HFF-Myc (cell line): ENCODE measurements around the gene NOA1.
A peak's percentile ranks its signal among the peaks of the same experiment; 100 is the strongest.

ENCODE experiments used
- DNase-seq: peaks from one replicate; pipeline ENCODE4 v3.0.0-alpha.2; 2011; ENCODE audit warnings: low read depth; ENCODE audit errors: extremely low read depth
- H3K4me3 ChIP-seq: replicated peaks from 2 replicates; pipeline ENCODE4 v1.5.1; 2011; ENCODE audit warnings: low read depth, mild to moderate bottlenecking, control low read depth, low read length
- TF ChIP-seq, protein P1 (sequence below): IDR thresholded peaks from 2 replicates; pipeline ENCODE4 v1.5.1; 2012; ENCODE audit warnings: mild to moderate bottlenecking, low read depth, low read length, control low read depth; ENCODE audit errors: missing control alignments

The NOA1 gene

DNA sequence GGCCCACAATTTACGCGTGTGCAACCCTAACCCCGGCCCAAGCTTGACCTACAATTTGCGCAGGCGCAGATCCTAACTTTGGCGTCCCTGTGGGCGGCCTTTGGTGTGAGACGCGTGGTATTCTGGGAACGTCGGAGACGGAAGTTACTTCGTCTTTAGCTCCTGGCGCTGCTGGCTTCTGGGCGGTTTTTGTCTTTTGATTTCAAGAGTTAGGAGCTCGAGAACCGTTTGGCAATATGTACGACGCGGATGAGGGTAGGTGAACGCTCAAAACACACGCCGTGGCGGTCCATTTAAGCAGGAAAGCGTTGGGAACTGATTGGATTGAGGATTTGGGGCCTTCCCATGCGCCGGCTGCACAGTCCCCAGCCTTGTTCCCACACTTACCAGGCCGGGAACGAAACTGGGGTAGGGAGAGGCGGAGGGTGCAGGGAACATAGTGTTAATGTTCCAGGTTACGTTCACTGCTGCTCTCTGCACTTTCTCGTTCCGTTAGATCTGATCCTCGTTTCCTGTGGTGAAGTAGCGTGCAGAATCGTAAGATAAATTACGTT lies 1.4 kb upstream of the NOA1 start, which contains the start of gene POLR2B:
POLR2B (plus strand) TSS at position 147 of the 554 bp plus-strand sequence; CDS start at position 237, 90 bp downstream.
- TF ChIP-seq, protein P1, sequence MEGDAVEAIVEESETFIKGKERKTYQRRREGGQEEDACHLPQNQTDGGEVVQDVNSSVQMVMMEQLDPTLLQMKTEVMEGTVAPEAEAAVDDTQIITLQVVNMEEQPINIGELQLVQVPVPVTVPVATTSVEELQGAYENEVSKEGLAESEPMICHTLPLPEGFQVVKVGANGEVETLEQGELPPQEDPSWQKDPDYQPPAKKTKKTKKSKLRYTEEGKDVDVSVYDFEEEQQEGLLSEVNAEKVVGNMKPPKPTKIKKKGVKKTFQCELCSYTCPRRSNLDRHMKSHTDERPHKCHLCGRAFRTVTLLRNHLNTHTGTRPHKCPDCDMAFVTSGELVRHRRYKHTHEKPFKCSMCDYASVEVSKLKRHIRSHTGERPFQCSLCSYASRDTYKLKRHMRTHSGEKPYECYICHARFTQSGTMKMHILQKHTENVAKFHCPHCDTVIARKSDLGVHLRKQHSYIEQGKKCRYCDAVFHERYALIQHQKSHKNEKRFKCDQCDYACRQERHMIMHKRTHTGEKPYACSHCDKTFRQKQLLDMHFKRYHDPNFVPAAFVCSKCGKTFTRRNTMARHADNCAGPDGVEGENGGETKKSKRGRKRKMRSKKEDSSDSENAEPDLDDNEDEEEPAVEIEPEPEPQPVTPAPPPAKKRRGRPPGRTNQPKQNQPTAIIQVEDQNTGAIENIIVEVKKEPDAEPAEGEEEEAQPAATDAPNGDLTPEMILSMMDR, result no peak
- peak within 1 kb of the TSS; percentile 85 for H3K4me3 ChIP-seq
- peak; percentile 90 for DNase-seq

DNA sequence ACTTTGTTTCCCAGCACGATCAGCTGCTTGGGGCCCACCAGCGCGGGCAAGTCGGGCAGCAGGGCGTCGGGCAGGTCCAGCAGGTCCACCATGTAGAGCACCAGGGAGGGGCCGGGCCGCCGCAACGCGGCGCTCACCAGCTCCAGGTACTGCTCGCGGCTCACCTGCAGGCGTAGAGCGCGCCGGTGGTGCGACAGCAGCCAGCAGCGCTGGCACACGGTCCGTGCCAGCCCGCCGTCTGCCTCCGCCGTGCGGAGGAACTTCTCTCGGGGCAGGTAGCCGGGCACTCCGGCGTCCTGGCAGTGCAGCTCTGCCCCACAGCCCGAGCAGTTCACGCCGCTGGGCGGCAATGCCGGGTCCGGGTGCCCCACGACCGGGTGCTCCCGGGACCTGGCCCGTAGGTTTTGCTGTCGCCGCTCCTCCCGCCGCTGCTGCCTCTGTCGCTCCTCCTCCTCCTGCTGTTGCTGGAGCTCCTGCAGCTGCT lies 527 bp downstream of the NOA1 start:
- TF ChIP-seq, protein P1, result no peak
- no peak for DNase-seq
- H3K4me3 ChIP-seq, result peak overlapping the region; percentile 85

DNA sequence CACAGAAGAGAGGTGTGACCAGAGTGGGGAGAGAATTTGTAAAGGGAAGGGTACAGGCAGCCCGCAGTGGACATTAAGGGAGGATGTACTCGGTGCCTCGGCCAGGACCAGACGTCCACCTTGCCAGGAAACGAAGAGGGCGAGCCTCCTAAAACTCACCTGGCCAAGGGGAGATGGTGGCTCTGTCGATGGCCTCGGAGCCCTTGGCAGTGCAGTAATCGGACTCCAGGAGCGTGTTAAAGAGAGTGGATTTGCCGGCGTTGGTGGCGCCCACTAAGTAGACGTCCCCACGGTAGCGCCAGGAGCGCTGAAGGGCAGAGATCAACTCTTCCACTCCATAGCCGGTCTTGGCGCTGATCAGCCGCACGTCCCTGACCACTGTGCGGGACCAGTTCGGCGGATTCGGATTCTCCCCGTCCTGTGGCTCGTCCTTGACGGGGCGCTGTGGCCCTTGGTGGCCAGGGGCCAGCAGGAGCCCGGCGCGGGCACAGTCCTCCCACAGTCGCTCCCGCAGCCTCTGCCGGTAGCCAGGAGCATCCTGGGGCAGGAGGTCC lies 1.0 kb downstream of the NOA1 start:
- H3K4me3 ChIP-seq, result peak overlapping the region; percentile 85
- TF ChIP-seq, protein P1, result no peak
- DNase-seq, result no peak

DNA sequence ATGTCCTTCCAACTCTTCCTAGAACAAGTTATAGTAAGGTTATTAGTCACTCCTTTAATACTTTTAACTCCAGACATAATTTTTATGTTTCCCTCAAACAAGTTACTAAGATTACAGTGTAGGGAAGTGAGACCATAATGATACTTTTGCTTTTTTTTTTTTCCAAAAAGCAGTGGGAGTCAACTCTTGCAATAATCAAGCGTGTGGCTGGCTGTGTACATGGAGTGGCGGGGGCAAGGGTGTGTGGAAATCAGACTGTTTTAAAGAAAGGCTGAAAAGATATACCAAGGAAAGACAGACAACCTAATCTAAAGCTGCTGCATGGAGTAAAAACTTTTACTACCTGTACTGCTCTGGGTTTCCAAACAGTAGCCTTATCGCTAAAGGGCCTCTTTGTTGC lies 4.1 kb downstream of the NOA1 start:
- TF ChIP-seq, protein P1, result no peak
- H3K4me3 ChIP-seq, result no peak overlapping the region
- DNase-seq, result no peak

DNA sequence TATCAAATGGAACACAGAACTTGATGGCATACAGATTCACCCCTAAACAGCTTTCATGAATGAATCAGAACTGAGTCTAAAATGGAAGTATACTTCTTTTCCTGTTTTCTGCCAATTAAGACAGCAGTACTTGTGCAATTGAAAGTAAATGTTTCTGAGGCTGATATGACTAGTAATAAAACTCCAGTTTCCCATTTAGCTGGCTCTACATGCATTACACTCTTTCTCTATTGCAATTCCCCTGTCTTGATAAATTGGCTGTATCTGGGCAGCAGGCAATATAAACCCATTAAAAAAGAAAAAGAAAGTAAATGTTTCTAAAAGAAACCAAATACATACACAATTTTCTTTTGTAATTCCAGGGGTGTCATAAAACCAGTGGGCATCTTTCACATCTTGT lies 4.6 kb downstream of the NOA1 start:
- TF ChIP-seq, protein P1, result no peak
- no peak overlapping the region for H3K4me3 ChIP-seq
- no peak for DNase-seq

DNA sequence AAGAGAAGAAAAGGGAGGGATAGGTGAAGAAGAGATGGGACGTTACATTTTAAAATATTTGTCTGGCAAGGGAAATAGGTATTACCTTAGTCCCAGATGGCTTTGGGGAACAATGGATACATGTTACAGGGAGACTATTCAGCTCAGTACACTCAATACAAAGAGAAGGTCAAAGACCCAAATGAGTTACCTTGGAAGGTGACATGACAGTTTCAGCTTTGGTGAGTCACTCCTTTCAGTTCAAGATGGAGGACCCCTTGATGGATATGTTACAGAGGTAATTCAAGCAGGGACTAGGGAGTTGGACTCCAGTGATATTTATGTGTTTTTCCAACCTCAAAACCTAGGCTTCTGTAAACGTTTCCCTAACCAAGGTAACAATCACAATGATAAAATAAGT lies 5.0 kb downstream of the NOA1 start:
- TF ChIP-seq, protein P1, result no peak
- H3K4me3 ChIP-seq, result no peak overlapping the region
- no peak for DNase-seq
